ENCODE results near the gene C2CD2L. TPM values are rescaled to one million over a fixed set of nuclear protein-coding genes. Genes with fewer than 3 reads are reported as not detected.
A peak's percentile ranks its signal among the peaks of the same experiment; 100 is the strongest.

C2CD2L gene
- total and polyA plus RNA-seq, 2 of the 13 experiments (the other 11 are each of a cell fraction or from before 2014, with no cell fraction given): 3.7 to 5.5 TPM

GRCh38 chr11:119121008-119121810 is 14.1 kb downstream of the C2CD2L start, which contains the start of gene HINFP (continued):
- TF ChIP-seq E2F2 (CRISPR knock-in tag; IDR thresholded peaks at IDR 0.05; ENCODE audit: borderline replicate concordance): no peak
- no peak for TF ChIP-seq CEBPB (IDR thresholded peaks at IDR 0.05; ENCODE audit: borderline replicate concordance, low read depth, low read length)
- TF ChIP-seq PATZ1 (CRISPR knock-in tag; IDR thresholded peaks at IDR 0.05): no peak
- no peak for TF ChIP-seq PREB (CRISPR knock-in tag; IDR thresholded peaks at IDR 0.05)
- TF ChIP-seq SPEN (CRISPR knock-in tag; IDR thresholded peaks at IDR 0.05; ENCODE audit: low read depth): peak; percentile 70
- peak; percentile 59; the same call in 1 of the 2 replicates for TF ChIP-seq ZNF547 (CRISPR knock-in tag; IDR thresholded peaks at IDR 0.05)
- TF ChIP-seq MXD1 (CRISPR knock-in tag; IDR thresholded peaks at IDR 0.05): peak; percentile 35
- no peak for TF ChIP-seq ZNF709 (CRISPR knock-in tag; IDR thresholded peaks at IDR 0.05)
- peak; percentile 87 for TF ChIP-seq ZFP37 (CRISPR knock-in tag; IDR thresholded peaks at IDR 0.05; ENCODE audit: borderline replicate concordance)
- peak; percentile 85 for TF ChIP-seq ZFX (CRISPR knock-in tag; IDR thresholded peaks at IDR 0.05; ENCODE audit: low read depth)
- TF ChIP-seq TEF (CRISPR knock-in tag; IDR thresholded peaks at IDR 0.05): 0 out of 2 replicates have a peak, but pooled peaks have one; percentile 42
- no peak for TF ChIP-seq PLRG1 (conservative IDR thresholded peaks at IDR 0.05)
- 0 out of 2 replicates have a peak, but pooled peaks have one; percentile 55 for TF ChIP-seq ZNF557 (CRISPR knock-in tag; IDR thresholded peaks at IDR 0.05)
- peak; percentile 51 for TF ChIP-seq CBX1 (IDR thresholded peaks at IDR 0.05; ENCODE audit: low read depth)
- no peak for TF ChIP-seq NFIB (CRISPR knock-in tag; IDR thresholded peaks at IDR 0.05; ENCODE audit: borderline replicate concordance)
- TF ChIP-seq NFATC3 (CRISPR knock-in tag; IDR thresholded peaks at IDR 0.05): no peak
- no peak for TF ChIP-seq ZSCAN21 (CRISPR knock-in tag; IDR thresholded peaks at IDR 0.05; ENCODE audit: borderline replicate concordance)
- no peak for TF ChIP-seq IKZF1 (IDR thresholded peaks at IDR 0.05)
- TF ChIP-seq ZNF296 (CRISPR knock-in tag; conservative IDR thresholded peaks at IDR 0.05): no peak
- no peak; the same call in 1 of the 2 replicates for TF ChIP-seq CTCF (CRISPR knock-in tag; IDR thresholded peaks at IDR 0.05)
- TF ChIP-seq GLMP (CRISPR knock-in tag; IDR thresholded peaks at IDR 0.05; ENCODE audit: borderline replicate concordance): no peak

All from HepG2 (cell line).